COLO668 (cell line): ENCODE data around the gene STXBP2.
"Not testable (repeated sequence)": the region's sequence is repeated elsewhere in the genome, so short reads cannot be mapped to it uniquely, and the experiment has no call there.

ENCODE experiments used
- DNase-seq: peaks from one replicate; lab custom pipeline; 2025; ENCODE audit not compliant: unreplicated experiment; lab: John Stamatoyannopoulos, UW

The STXBP2 gene

GRCh38 chr19:7632340-7633203 lies 4.3 kb upstream of the STXBP2 start:
- no peak for DNase-seq

- peak; percentile 32 for DNase-seq
Measured at GRCh38 chr19:7633698-7634097, 3.2 kb upstream of the STXBP2 start, which contains the start of gene PCP2. PCP2 (minus strand) TSS chr19:7633719; CDS start chr19:7633457, 262 bp downstream.

- no peak for DNase-seq
Measured at GRCh38 chr19:7635670-7636069, 1.2 kb upstream of the STXBP2 start.

- DNase-seq = peak; percentile 21
Measured at GRCh38 chr19:7636317-7636690, 606 bp upstream of the STXBP2 start.

GRCh38 chr19:7637374-7638256 lies 705 bp downstream of the STXBP2 start:
- peak; percentile 35 for DNase-seq

- no peak for DNase-seq
Measured at GRCh38 chr19:7638802-7639465, 2.0 kb downstream of the STXBP2 start.

- DNase-seq = no peak
Measured at GRCh38 chr19:7639863-7640348, 3.0 kb downstream of the STXBP2 start.

GRCh38 chr19:7640803-7641202 lies 3.9 kb downstream of the STXBP2 start:
- no peak for DNase-seq

- DNase-seq = no peak
Measured at GRCh38 chr19:7641290-7642276, 4.7 kb downstream of the STXBP2 start.

- DNase-seq = no peak
Measured at GRCh38 chr19:7642295-7643030, 5.6 kb downstream of the STXBP2 start.

GRCh38 chr19:7643031-7643415 lies 6.1 kb downstream of the STXBP2 start:
- DNase-seq = no peak

- DNase-seq = not testable (repeated sequence)
Measured at GRCh38 chr19:7643629-7644549, 7.0 kb downstream of the STXBP2 start.

GRCh38 chr19:7644550-7644877 lies 7.6 kb downstream of the STXBP2 start:
- DNase-seq = no peak

- DNase-seq = no peak
Measured at GRCh38 chr19:7645163-7645562, 8.3 kb downstream of the STXBP2 start.

GRCh38 chr19:7645656-7646425 lies 8.9 kb downstream of the STXBP2 start:
- no peak for DNase-seq

GRCh38 chr19:7646426-7646700 lies 9.5 kb downstream of the STXBP2 start:
- DNase-seq = no peak

- no peak for DNase-seq
Measured at GRCh38 chr19:7647156-7647555, 10.2 kb downstream of the STXBP2 start.
